PC-3 (cell line): ENCODE results near the gene TIMP4.

ENCODE experiments used
- EZH2 ChIP-seq: fragments of 300-600 bp; sonication (generic); IDR thresholded peaks from one replicate; pipeline ENCODE4 v1.6.1; 2017; ENCODE audit warnings: antibody characterized with exemption, mild to moderate bottlenecking, low read length; ENCODE audit not compliant: unreplicated experiment
- EZH2phosphoT487 ChIP-seq: fragments of 300-600 bp; sonication (generic); IDR thresholded peaks from 2 replicates; pipeline ENCODE4 v1.6.1; 2018; ENCODE audit warnings: mild to moderate bottlenecking, antibody characterized with exemption, low read length, borderline replicate concordance
- TF ChIP-seq, protein P1 (sequence below): fragments of 300-600 bp; sonication (generic); conservative IDR thresholded peaks from 2 replicates; pipeline ENCODE4 v1.5.1; 2017; ENCODE audit warnings: antibody characterized with exemption, low read depth, mild to moderate bottlenecking, low read length

DNA sequence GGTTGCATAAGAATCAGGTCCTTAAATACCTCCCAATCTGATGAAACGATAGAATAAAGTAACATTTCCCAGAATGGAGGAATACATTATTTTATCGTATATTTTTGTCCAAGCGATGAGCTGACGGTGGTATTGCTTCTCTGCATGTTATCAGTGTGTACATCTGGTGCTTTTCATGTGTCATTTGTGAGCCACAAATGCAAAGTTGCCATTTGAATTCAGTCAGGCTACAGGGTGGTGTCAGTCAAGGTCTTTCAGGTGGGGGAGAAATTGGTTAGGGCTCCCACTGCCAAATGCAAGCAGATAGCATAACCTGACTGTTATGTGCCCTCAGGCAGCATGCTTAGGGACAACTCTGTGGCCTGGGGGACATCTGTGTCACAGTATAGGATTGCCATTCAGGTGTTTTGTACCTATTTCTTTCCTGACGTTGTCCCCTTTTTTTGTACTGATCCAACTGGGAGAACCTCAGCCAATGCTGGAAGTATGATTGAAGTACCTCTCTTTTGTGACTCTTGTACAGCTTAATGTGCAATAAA is 26.5 kb upstream of the TIMP4 start:
- TF ChIP-seq, protein P1, sequence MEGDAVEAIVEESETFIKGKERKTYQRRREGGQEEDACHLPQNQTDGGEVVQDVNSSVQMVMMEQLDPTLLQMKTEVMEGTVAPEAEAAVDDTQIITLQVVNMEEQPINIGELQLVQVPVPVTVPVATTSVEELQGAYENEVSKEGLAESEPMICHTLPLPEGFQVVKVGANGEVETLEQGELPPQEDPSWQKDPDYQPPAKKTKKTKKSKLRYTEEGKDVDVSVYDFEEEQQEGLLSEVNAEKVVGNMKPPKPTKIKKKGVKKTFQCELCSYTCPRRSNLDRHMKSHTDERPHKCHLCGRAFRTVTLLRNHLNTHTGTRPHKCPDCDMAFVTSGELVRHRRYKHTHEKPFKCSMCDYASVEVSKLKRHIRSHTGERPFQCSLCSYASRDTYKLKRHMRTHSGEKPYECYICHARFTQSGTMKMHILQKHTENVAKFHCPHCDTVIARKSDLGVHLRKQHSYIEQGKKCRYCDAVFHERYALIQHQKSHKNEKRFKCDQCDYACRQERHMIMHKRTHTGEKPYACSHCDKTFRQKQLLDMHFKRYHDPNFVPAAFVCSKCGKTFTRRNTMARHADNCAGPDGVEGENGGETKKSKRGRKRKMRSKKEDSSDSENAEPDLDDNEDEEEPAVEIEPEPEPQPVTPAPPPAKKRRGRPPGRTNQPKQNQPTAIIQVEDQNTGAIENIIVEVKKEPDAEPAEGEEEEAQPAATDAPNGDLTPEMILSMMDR: no peak
- TF ChIP-seq EZH2 (no peak), EZH2phosphoT487 (no peak)
